Measurements from ENCODE around the gene GP9. TPM values are rescaled to one million over a fixed set of nuclear protein-coding genes. Genes with fewer than 3 reads are reported as not detected.

The GP9 gene
- polyA plus RNA-seq, 2 of the 4 experiments (the other 2 are of a cell fraction), result not detected

- ChIA-PET POLR2A (no interaction called here), CTCF (no interaction called here)
- TF ChIP-seq BHLHE40 (IDR thresholded peaks at IDR 0.05; ENCODE audit: low read depth, low read length), result no peak
- TF ChIP-seq MAZ (IDR thresholded peaks at IDR 0.05; ENCODE audit: borderline replicate concordance, low read depth, low read length), result no peak
- 71% methylated on average over 5 of the region's 43 CpGs for WGBS (ENCODE audit: missing lambda C conversion rate)
- Histone ChIP-seq H3K4me1 (no peaks in the 10 kb centered on the region), H3K4me3 (no peak overlapping the region), H3K4me2 (no peak overlapping the region), H3K9me3 (no peaks in the 10 kb centered on the region), H3K27ac (no peak overlapping the region)
- no peak for FAIRE-seq
- DNase-seq (ENCODE audit: low read depth in 1 of 2, low spot score in 1 of 2), result no peak
- no peak for ATAC-seq
These were observed 14.9 kb upstream of the GP9 start for GRCh38 chr3:129045675-129046036.

GRCh38 chr3:129046037-129046731, 14.4 kb upstream of the GP9 start:
- Histone ChIP-seq H3K4me1 (no peaks in the 10 kb centered on the region), H3K9me3 (no peaks in the 10 kb centered on the region), H3K27ac (no peak overlapping the region), H3K4me3 (no peak overlapping the region), H3K4me2 (no peak overlapping the region)
- ATAC-seq (no peak), DNase-seq (ENCODE audit: low read depth in 1 of 2, low spot score in 1 of 2) (no peak), FAIRE-seq (no peak)
- POLR2A ChIA-PET, result no interaction called here
- CTCF ChIA-PET, result interaction anchor here (1.0 kb wide), 1 partner anchor 31 kb away, joined by 3 read pairs; no protein-coding TSS in a partner anchor
- 93% methylated on average over 26 of the region's 67 CpGs for WGBS (ENCODE audit: missing lambda C conversion rate)
- TF ChIP-seq POLR2A (IDR thresholded peaks at IDR 0.05; ENCODE audit: low read length), result no peak
- TF ChIP-seq ZSCAN20 (CRISPR knock-in tag; IDR thresholded peaks at IDR 0.05), result no peak
- no peak for TF ChIP-seq CBX8 (IDR thresholded peaks at IDR 0.05)
- TF ChIP-seq GATA3 (IDR thresholded peaks at IDR 0.05; ENCODE audit: borderline replicate concordance), result no peak
- no peak for TF ChIP-seq BHLHE40 (IDR thresholded peaks at IDR 0.05; ENCODE audit: low read depth, low read length)
- no peak for TF ChIP-seq PBX3 (IDR thresholded peaks at IDR 0.05)
- TF ChIP-seq FOSB (CRISPR knock-in tag; IDR thresholded peaks at IDR 0.05), result no peak
- TF ChIP-seq MAZ (IDR thresholded peaks at IDR 0.05; ENCODE audit: borderline replicate concordance, low read depth, low read length), result no peak
- no peak for TF ChIP-seq MAX (IDR thresholded peaks at IDR 0.05)

GRCh38 chr3:129046732-129047552, 13.6 kb upstream of the GP9 start:
- Histone ChIP-seq H3K9me3 (no peaks in the 10 kb centered on the region), H3K4me1 (no peaks in the 10 kb centered on the region), H3K4me3 (no peak overlapping the region), H3K27ac (no peak overlapping the region), H3K4me2 (no peak overlapping the region)
- FAIRE-seq (no peak), DNase-seq (ENCODE audit: low read depth in 1 of 2, low spot score in 1 of 2) (no peak), ATAC-seq (no peak)
- 93% methylated on average over 19 of the region's 46 CpGs for WGBS (ENCODE audit: missing lambda C conversion rate)
- ChIA-PET CTCF (interaction anchor here (1.0 kb wide), 1 partner anchor 32 kb away, joined by 3 read pairs; no protein-coding TSS in a partner anchor), POLR2A (no interaction called here)
- TF ChIP-seq REST (IDR thresholded peaks at IDR 0.05), result no peak
- no peak for TF ChIP-seq NFE2L2 (conservative IDR thresholded peaks at IDR 0.05; ENCODE audit: low read length)
- no peak for TF ChIP-seq BCL3 (IDR thresholded peaks at IDR 0.05)

- H3K4me1 ChIP-seq, result no peaks in the 10 kb centered on the region
- DNase-seq (ENCODE audit: low read depth in 1 of 2, low spot score in 1 of 2) (no peak), FAIRE-seq (no peak), ATAC-seq (no peak)
- WGBS (ENCODE audit: missing lambda C conversion rate), result 69% methylated on average over 5 of the region's 6 CpGs
- H3K9me3 ChIP-seq, result no peaks in the 10 kb centered on the region
- no peak overlapping the region for H3K4me3 ChIP-seq
- CTCF ChIA-PET, result no interaction called here
- no peak overlapping the region for H3K27ac ChIP-seq
- H3K4me2 ChIP-seq, result no peak overlapping the region
- POLR2A ChIA-PET, result no interaction called here
- TF ChIP-seq EHF (CRISPR knock-in tag; IDR thresholded peaks at IDR 0.05) (no peak), GATA3 (IDR thresholded peaks at IDR 0.05; ENCODE audit: borderline replicate concordance) (no peak), MYC (IDR thresholded peaks at IDR 0.05; ENCODE audit: borderline replicate concordance, low read length) (no peak), ZC3H11A (IDR thresholded peaks at IDR 0.05) (no peak), TFCP2L1 (CRISPR knock-in tag; IDR thresholded peaks at IDR 0.05) (no peak), RNF2 (IDR thresholded peaks at IDR 0.05; ENCODE audit: borderline replicate concordance, low read depth) (no peak), HES2 (IDR thresholded peaks at IDR 0.05) (no peak), FOSB (CRISPR knock-in tag; IDR thresholded peaks at IDR 0.05) (no peak), JUN (IDR thresholded peaks at IDR 0.05) (no peak), SMC3 (IDR thresholded peaks at IDR 0.05) (no peak), FOSL2 (IDR thresholded peaks at IDR 0.05) (no peak), FOSL2 (CRISPR knock-in tag; IDR thresholded peaks at IDR 0.05) (no peak), MAZ (IDR thresholded peaks at IDR 0.05; ENCODE audit: borderline replicate concordance, low read depth, low read length) (no peak), HOXB13 (CRISPR knock-in tag; IDR thresholded peaks at IDR 0.05; ENCODE audit: low read depth) (no peak)
These were observed 13.1 kb upstream of the GP9 start for GRCh38 chr3:129047553-129047839.
